Activated naive CD8-positive, alpha-beta T cell (primary cell): ENCODE measurements around the gene DMXL1.

ENCODE experiments used
- H3K27ac Mint-ChIP-seq: one replicate; pipeline ENCODE4 v1.8.0; 2021; ENCODE audit warnings: mixed read lengths
- H3K27me3 Mint-ChIP-seq: one replicate; pipeline ENCODE4 v1.8.0; 2021; ENCODE audit warnings: mixed read lengths
- H3K36me3 Mint-ChIP-seq: one replicate; pipeline ENCODE4 v1.8.0; 2021; ENCODE audit warnings: mixed read lengths
- H3K4me1 Mint-ChIP-seq: one replicate; pipeline ENCODE4 v1.8.0; 2021; ENCODE audit warnings: low read depth, mixed read lengths
- H3K4me3 Mint-ChIP-seq: one replicate; pipeline ENCODE4 v1.8.0; 2021; ENCODE audit warnings: mild to moderate bottlenecking, mixed read lengths
- H3K9me3 Mint-ChIP-seq: one replicate; pipeline ENCODE4 v1.8.0; 2021; ENCODE audit warnings: low read depth, mixed read lengths

DMXL1 gene

GRCh38 chr5:119070828-119071560 is at the start of gene DMXL1:
TSS of gene DMXL1 (plus strand) at chr5:119071087. CDS start at chr5:119071570, 483 bp downstream.
- Mint-ChIP-seq H3K4me3 (peak within 1 kb of the TSS; percentile 97), H3K27me3 (no peaks in the 10 kb centered on the region), H3K36me3 (peaks cover 7% of the 10 kb centered on the region), H3K9me3 (no peaks in the 10 kb centered on the region), H3K27ac (peak within 1 kb of the TSS; percentile 98), H3K4me1 (peaks cover 45% of the 10 kb centered on the region)

- Mint-ChIP-seq H3K4me3 (no peak overlapping the region), H3K27ac (no peak overlapping the region), H3K4me1 (peaks cover 3% of the 10 kb centered on the region), H3K36me3 (no peaks in the 10 kb centered on the region), H3K9me3 (no peaks in the 10 kb centered on the region), H3K27me3 (no peaks in the 10 kb centered on the region)
These were observed 49.6 kb upstream of the DMXL1 start for GRCh38 chr5:119021149-119021732.

- H3K27ac Mint-ChIP-seq: no peak overlapping the region
- H3K27me3 Mint-ChIP-seq: no peaks in the 10 kb centered on the region
- no peaks in the 10 kb centered on the region for H3K9me3 Mint-ChIP-seq
- H3K4me3 Mint-ChIP-seq: no peak overlapping the region
- H3K4me1 Mint-ChIP-seq: peaks cover 3% of the 10 kb centered on the region
- no peaks in the 10 kb centered on the region for H3K36me3 Mint-ChIP-seq
These were observed 48.7 kb upstream of the DMXL1 start for GRCh38 chr5:119022017-119022745.

- H3K27ac Mint-ChIP-seq: no peak overlapping the region
These were observed 48.1 kb upstream of the DMXL1 start for GRCh38 chr5:119022773-119023172.

GRCh38 chr5:119028575-119028974 is 42.3 kb upstream of the DMXL1 start:
- no peak overlapping the region for H3K27ac Mint-ChIP-seq

More at GRCh38 chr5:119022773-119023172, 48.1 kb upstream of the DMXL1 start:
- Mint-ChIP-seq H3K36me3 (no peaks in the 10 kb centered on the region), H3K4me3 (no peak overlapping the region), H3K9me3 (no peaks in the 10 kb centered on the region), H3K4me1 (peaks cover 3% of the 10 kb centered on the region), H3K27me3 (no peaks in the 10 kb centered on the region)

GRCh38 chr5:119031011-119031886 is 39.6 kb upstream of the DMXL1 start:
- Mint-ChIP-seq H3K27me3 (no peaks in the 10 kb centered on the region), H3K36me3 (no peaks in the 10 kb centered on the region), H3K9me3 (no peaks in the 10 kb centered on the region), H3K27ac (peak overlapping the region; percentile 92), H3K4me3 (peak overlapping the region; percentile 65), H3K4me1 (peaks cover 31% of the 10 kb centered on the region)

More at GRCh38 chr5:119028575-119028974, 42.3 kb upstream of the DMXL1 start:
- H3K4me3 Mint-ChIP-seq: no peak overlapping the region
- no peaks in the 10 kb centered on the region for H3K27me3 Mint-ChIP-seq
- H3K4me1 Mint-ChIP-seq: peaks cover 26% of the 10 kb centered on the region
- no peaks in the 10 kb centered on the region for H3K9me3 Mint-ChIP-seq
- H3K36me3 Mint-ChIP-seq: no peaks in the 10 kb centered on the region

- Mint-ChIP-seq H3K4me1 (peaks cover 35% of the 10 kb centered on the region), H3K27ac (peak overlapping the region; percentile 92), H3K36me3 (no peaks in the 10 kb centered on the region), H3K27me3 (no peaks in the 10 kb centered on the region), H3K9me3 (no peaks in the 10 kb centered on the region), H3K4me3 (peak overlapping the region; percentile 63)
These were observed 39.0 kb upstream of the DMXL1 start for GRCh38 chr5:119031905-119032304.

- no peaks in the 10 kb centered on the region for H3K27me3 Mint-ChIP-seq
- H3K27ac Mint-ChIP-seq: peak overlapping the region; percentile 92
- no peaks in the 10 kb centered on the region for H3K9me3 Mint-ChIP-seq
- H3K4me1 Mint-ChIP-seq: peaks cover 35% of the 10 kb centered on the region
- H3K36me3 Mint-ChIP-seq: no peaks in the 10 kb centered on the region
- H3K4me3 Mint-ChIP-seq: no peak overlapping the region
These were observed 38.2 kb upstream of the DMXL1 start for GRCh38 chr5:119032656-119033055.

GRCh38 chr5:119033135-119033534 is 37.8 kb upstream of the DMXL1 start:
- H3K4me3 Mint-ChIP-seq: no peak overlapping the region
- H3K27me3 Mint-ChIP-seq: no peaks in the 10 kb centered on the region
- H3K4me1 Mint-ChIP-seq: peaks cover 35% of the 10 kb centered on the region
- H3K27ac Mint-ChIP-seq: peak overlapping the region; percentile 8
- no peaks in the 10 kb centered on the region for H3K9me3 Mint-ChIP-seq
- no peaks in the 10 kb centered on the region for H3K36me3 Mint-ChIP-seq

GRCh38 chr5:119036101-119036762 is 34.7 kb upstream of the DMXL1 start:
- no peaks in the 10 kb centered on the region for H3K9me3 Mint-ChIP-seq

GRCh38 chr5:119037496-119038215 is 33.2 kb upstream of the DMXL1 start:
- H3K27ac Mint-ChIP-seq: no peak overlapping the region
- no peak overlapping the region for H3K4me3 Mint-ChIP-seq
- H3K36me3 Mint-ChIP-seq: no peaks in the 10 kb centered on the region
- H3K4me1 Mint-ChIP-seq: peaks cover 15% of the 10 kb centered on the region
- H3K27me3 Mint-ChIP-seq: no peaks in the 10 kb centered on the region
- no peaks in the 10 kb centered on the region for H3K9me3 Mint-ChIP-seq

More at GRCh38 chr5:119036101-119036762, 34.7 kb upstream of the DMXL1 start:
- Mint-ChIP-seq H3K36me3 (no peaks in the 10 kb centered on the region), H3K4me1 (peaks cover 29% of the 10 kb centered on the region), H3K27me3 (no peaks in the 10 kb centered on the region), H3K27ac (peak overlapping the region; percentile 62), H3K4me3 (peak overlapping the region; percentile 21)

- Mint-ChIP-seq H3K9me3 (no peaks in the 10 kb centered on the region), H3K36me3 (no peaks in the 10 kb centered on the region), H3K4me3 (no peak overlapping the region), H3K27ac (no peak overlapping the region), H3K4me1 (no peaks in the 10 kb centered on the region), H3K27me3 (no peaks in the 10 kb centered on the region)
These were observed 22.6 kb upstream of the DMXL1 start for GRCh38 chr5:119048246-119048645.

- no peaks in the 10 kb centered on the region for H3K36me3 Mint-ChIP-seq
- H3K27me3 Mint-ChIP-seq: no peaks in the 10 kb centered on the region
- no peak overlapping the region for H3K27ac Mint-ChIP-seq
- H3K9me3 Mint-ChIP-seq: no peaks in the 10 kb centered on the region
- H3K4me3 Mint-ChIP-seq: no peak overlapping the region
- H3K4me1 Mint-ChIP-seq: no peaks in the 10 kb centered on the region
These were observed 20.9 kb upstream of the DMXL1 start for GRCh38 chr5:119049824-119050449.
